Thoracic aorta (tissue), 2 donors: ENCODE measurements around the gene PITX1. TPM values are rescaled to one million over a fixed set of nuclear protein-coding genes. Genes with fewer than 3 reads are reported as not detected.

ENCODE experiments used
- ATAC-seq: fragments of 150-250 bp; one replicate; pipeline ENCODE4 v1.8.0; 2017; ENCODE audit warnings: low read depth; ENCODE audit not compliant: insufficient number of reproducible peaks, low FRiP score
- DNase-seq: peaks from one replicate; pipeline ENCODE4 v3.0.0-alpha.2; 2020; ENCODE audit warnings: low spot score
- H3K27ac ChIP-seq, 2 donors: fragments of 200-600 bp; sonication (generic); 1 replicate in 1 of 2; 2 replicates in 1 of 2; pipeline ENCODE4 v1.5.1; 2016; ENCODE audit warnings: mild to moderate bottlenecking in 2 of 2, moderate library complexity in 2 of 2
- H3K27me3 ChIP-seq: fragments of 200-600 bp; sonication (generic); replicated peaks from 2 replicates; pipeline ENCODE4 v1.6.0; 2016; ENCODE audit warnings: mild to moderate bottlenecking; ENCODE audit not compliant: insufficient read depth
- H3K36me3 ChIP-seq: fragments of 200-600 bp; sonication (generic); one replicate; pipeline ENCODE4 v1.5.1; 2016
- H3K4me1 ChIP-seq, 2 donors: fragments of 200-600 bp; sonication (generic); 1 replicate in 1 of 2; 2 replicates in 1 of 2; pipeline versions ENCODE4 v1.5.1 to v1.6.0; 2016; ENCODE audit warnings: low read depth in 2 of 2, mild to moderate bottlenecking in 1 of 2; ENCODE audit not compliant: control insufficient read depth in 1 of 2
- H3K4me3 ChIP-seq: fragments of 200-600 bp; sonication (generic); 2 replicates; pipeline ENCODE4 v1.5.1; 2016; ENCODE audit warnings: mild to moderate bottlenecking
- H3K9me3 ChIP-seq: fragments of 200-600 bp; sonication (generic); 2 replicates; pipeline ENCODE4 v1.5.1; 2016
- total RNA-seq, 2 donors: library from RNA; depleted of rRNA; stranded (reverse); fragments of >200 nt; gene quantifications; one replicate each; pipeline versions ENCODE4 v1.1.0 to v1.2.3, GENCODE V29; 2016
- TF ChIP-seq, protein P1 (sequence below): fragments of 200-600 bp; sonication (generic); IDR thresholded peaks from one replicate; pipeline ENCODE4 v1.5.1; 2019; ENCODE audit warnings: antibody characterized with exemption

The PITX1 gene
- total RNA-seq, 2 donors from 2014 or later, result not detected

DNA sequence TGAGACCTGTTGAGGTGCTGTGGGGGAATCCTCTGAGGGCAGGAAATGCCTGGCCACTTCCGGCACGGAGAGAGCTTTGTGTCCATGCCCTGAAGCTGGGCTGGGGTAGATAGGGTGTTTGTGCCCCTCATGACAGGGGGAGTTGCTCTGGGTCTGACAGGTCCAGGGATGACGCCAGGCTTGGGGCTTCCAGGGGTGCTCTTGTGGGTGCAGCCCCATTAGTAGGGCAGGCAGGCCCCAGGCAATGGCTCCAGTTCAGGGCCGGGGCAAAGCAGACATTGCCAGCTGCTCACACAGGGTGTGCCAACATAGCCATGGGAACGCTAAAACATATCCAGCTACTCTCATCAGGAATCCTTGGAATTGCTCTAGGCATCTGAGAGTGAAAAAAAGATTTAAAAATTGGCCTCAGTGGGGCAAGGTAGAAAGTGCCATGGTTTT is 21.1 kb downstream of the PITX1 start:
- Histone ChIP-seq H3K9me3 (no peaks in the 10 kb centered on the region), H3K36me3 (no peaks in the 10 kb centered on the region), H3K4me1 (peaks cover 13 to 32% of the 10 kb centered on the region in 2 donors), H3K4me3 (no peak overlapping the region), H3K27me3 (no peaks in the 10 kb centered on the region), H3K27ac (peak overlapping the region in 1 of 2 donors; percentile 77)
- no peak for ATAC-seq
- no peak for DNase-seq
- TF ChIP-seq, protein P1, sequence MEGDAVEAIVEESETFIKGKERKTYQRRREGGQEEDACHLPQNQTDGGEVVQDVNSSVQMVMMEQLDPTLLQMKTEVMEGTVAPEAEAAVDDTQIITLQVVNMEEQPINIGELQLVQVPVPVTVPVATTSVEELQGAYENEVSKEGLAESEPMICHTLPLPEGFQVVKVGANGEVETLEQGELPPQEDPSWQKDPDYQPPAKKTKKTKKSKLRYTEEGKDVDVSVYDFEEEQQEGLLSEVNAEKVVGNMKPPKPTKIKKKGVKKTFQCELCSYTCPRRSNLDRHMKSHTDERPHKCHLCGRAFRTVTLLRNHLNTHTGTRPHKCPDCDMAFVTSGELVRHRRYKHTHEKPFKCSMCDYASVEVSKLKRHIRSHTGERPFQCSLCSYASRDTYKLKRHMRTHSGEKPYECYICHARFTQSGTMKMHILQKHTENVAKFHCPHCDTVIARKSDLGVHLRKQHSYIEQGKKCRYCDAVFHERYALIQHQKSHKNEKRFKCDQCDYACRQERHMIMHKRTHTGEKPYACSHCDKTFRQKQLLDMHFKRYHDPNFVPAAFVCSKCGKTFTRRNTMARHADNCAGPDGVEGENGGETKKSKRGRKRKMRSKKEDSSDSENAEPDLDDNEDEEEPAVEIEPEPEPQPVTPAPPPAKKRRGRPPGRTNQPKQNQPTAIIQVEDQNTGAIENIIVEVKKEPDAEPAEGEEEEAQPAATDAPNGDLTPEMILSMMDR, result no peak

DNA sequence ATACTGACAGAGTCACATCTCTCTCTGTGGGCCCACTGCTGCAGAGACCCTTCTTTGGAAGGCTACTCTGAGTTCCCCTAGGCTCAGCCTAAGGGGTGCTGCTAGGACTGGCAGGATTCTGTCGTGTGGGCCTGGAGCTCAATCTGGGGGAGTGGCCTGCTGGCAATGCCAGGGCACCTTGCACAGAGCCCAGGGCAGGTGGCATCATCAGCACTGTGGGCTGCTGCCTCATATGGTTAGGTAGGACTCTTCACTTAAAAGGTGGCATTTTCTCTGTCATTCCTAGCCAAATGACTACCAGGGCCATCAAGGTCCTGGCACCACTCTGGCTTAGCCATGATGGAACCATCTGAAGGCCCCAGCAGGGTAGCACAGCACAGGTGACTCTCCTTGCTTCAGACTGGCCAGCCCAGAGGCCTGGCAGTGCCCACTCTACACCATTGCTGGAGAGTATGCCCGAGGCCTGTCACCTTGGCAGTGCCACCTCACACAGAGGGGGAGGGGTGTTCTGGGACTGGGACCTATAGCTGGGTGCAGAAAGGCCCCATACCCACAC is 21.9 kb downstream of the PITX1 start:
- Histone ChIP-seq H3K27ac (no peak overlapping the region), H3K4me3 (no peak overlapping the region), H3K9me3 (no peaks in the 10 kb centered on the region), H3K36me3 (no peaks in the 10 kb centered on the region), H3K27me3 (no peaks in the 10 kb centered on the region), H3K4me1 (peaks cover 13 to 32% of the 10 kb centered on the region in 2 donors)
- no peak for ATAC-seq
- TF ChIP-seq, protein P1, result no peak
- no peak for DNase-seq

DNA sequence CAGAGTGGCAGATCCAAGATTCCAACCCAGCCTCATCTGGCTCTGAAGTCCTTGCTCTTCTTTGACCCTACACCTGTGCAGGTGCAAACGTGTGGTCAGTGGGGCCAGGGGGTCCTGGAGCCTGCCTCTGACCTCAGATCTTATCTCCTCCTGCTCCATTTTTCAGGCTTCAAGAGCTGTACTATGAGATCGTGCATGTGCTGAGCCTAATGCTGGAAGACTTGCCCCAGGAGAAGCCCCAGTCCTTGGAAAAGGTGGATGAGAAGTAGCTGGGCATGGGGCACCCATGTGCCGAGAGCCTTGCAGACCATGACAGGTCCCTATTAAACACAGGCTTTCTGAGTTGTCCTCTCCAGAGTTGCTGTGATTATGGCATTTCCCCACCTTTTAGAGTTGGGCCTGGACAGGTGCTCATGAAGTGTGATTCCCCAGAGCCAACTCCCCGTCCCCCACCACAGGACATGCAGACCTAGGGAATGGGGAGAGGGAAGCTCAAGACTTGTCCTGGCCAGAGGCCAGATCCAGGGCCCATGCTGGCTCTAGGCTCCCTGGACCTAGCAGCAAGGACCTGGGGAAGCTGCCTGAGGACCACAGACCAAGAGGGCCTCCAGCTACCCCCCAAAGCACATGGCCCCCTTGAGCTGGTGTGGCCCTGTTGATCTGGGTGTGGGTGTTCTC is 22.5 kb downstream of the PITX1 start:
- no peak overlapping the region for H3K4me3 ChIP-seq
- H3K27ac ChIP-seq, result no peak overlapping the region
- TF ChIP-seq, protein P1, result no peak
- H3K9me3 ChIP-seq, result no peaks in the 10 kb centered on the region
- no peaks in the 10 kb centered on the region for H3K36me3 ChIP-seq
- DNase-seq (no peak), ATAC-seq (no peak)
- peaks cover 13 to 32% of the 10 kb centered on the region in 2 donors for H3K4me1 ChIP-seq
- no peaks in the 10 kb centered on the region for H3K27me3 ChIP-seq

DNA sequence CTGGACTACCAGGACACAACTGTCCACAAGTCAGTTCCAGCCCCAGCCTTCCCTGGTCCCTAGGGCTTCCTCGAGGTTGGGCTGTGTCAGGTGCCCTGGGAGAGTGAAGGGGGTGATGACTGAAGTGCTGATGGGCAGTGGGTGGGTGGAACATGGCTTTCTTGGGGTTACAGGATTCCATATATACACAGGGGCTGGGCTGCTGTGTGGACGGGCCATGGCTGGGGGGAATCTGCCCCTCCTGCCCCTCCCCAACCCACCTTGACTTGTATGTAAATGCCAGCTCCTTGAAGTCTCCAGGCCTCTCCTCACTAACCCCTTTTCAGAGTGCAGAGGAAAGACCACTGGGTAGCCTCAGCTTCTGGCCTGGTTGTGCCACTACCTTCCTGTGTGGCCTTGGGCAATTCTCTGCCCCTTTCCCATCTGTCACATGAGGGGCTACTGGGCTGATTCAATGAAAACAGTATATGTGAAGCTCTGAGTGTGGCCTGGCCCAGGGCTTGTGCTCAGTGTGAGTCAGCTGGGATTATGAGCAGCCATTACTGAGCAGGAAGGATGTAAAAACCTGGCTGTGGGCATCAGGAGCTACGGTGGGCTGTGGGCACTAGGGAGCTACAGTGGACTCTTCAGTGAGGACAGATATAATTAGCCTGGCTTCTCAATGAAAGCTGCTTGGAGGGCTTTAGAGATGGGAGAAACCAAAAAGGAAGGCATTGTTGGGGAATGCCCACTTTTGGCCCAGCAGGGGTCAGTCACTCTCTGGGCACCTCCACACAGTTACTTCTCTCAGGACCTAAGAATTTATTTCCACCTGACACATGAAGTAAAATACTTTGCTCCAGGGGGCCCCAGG is 23.3 kb downstream of the PITX1 start:
- H3K4me1 ChIP-seq, result peaks cover 13 to 32% of the 10 kb centered on the region in 2 donors
- TF ChIP-seq, protein P1, result no peak
- H3K4me3 ChIP-seq, result no peak overlapping the region
- no peaks in the 10 kb centered on the region for H3K9me3 ChIP-seq
- no peak for DNase-seq
- ATAC-seq, result no peak
- no peaks in the 10 kb centered on the region for H3K27me3 ChIP-seq
- H3K36me3 ChIP-seq, result no peaks in the 10 kb centered on the region
- no peak overlapping the region for H3K27ac ChIP-seq
